GM21529 (cell line): ENCODE data around the gene APBA1.
"Not testable (repeated sequence)": the region's sequence is repeated elsewhere in the genome, so short reads cannot be mapped to it uniquely, and the experiment has no call there.

ENCODE experiments used
- ATAC-seq: cut with Tn5 transposase; IDR thresholded peaks from one replicate; pipeline ENCODE4 v1.9.1; 2021; ENCODE audit not compliant: unreplicated experiment

APBA1 gene

DNA sequence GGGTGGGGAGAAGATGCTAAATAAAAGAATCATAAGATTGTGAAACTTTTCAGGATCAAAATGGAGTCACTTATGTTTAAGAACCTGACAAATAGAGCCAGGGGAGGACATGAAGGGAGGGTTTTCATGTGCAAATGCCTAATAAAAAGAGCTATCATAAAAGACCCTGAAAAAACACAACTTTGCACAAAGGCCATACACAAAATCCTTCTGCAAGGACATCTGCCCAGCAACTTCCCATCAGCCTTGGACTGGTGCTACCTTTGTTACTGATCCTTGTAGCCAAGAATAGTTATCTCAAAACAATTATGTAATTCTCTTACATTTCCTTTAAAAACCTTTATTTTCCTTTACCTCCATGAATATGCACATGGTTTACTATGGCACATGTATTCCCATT lies 63.0 kb downstream of the APBA1 start:
- no peak for ATAC-seq

- ATAC-seq: no peak
Measured at GRCh38 chr9:69606089-69606488, 66.1 kb downstream of the APBA1 start.

DNA sequence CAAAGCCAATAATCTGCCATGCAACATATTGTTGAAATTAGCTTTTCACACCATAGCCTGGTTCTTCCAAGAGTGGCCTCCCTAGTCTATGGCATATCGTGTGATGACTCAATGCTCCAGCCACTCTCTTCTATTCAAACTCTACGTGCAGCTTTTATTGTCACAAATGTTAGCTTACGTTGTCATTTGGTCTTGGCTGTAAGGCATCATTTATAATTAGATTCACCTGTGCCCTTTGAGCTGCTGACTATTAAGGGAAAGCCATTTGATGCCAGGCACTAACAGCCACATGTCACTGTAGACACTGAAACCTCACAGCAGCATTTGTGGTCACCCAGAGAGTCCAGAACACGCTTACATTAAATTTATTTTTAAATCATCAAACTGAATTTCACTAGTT lies 66.8 kb downstream of the APBA1 start:
- ATAC-seq: no peak

- ATAC-seq: no peak
Measured at GRCh38 chr9:69604568-69605219, 67.5 kb downstream of the APBA1 start.

- no peak for ATAC-seq
Measured at GRCh38 chr9:69603656-69604055, 68.5 kb downstream of the APBA1 start.

- ATAC-seq: no peak
Measured at GRCh38 chr9:69602773-69603172, 69.4 kb downstream of the APBA1 start.

DNA sequence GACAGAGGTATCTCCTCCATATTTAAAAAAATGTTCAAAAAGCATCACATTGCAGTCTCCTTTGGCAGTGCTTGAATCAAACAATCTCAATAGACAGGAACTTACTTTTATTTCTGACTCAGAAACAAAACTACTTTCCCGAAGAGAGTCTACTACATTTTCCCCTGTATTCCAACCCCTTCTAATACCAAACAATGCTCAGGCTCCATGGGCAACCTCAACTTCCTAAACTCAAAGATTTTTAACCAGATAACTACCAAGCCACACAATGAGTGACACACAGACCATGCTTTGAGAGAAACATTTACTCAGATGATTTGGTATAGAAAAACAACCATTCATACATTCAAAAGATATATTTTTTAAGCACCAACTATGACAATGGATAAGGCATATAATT lies 70.5 kb downstream of the APBA1 start:
- no peak for ATAC-seq

DNA sequence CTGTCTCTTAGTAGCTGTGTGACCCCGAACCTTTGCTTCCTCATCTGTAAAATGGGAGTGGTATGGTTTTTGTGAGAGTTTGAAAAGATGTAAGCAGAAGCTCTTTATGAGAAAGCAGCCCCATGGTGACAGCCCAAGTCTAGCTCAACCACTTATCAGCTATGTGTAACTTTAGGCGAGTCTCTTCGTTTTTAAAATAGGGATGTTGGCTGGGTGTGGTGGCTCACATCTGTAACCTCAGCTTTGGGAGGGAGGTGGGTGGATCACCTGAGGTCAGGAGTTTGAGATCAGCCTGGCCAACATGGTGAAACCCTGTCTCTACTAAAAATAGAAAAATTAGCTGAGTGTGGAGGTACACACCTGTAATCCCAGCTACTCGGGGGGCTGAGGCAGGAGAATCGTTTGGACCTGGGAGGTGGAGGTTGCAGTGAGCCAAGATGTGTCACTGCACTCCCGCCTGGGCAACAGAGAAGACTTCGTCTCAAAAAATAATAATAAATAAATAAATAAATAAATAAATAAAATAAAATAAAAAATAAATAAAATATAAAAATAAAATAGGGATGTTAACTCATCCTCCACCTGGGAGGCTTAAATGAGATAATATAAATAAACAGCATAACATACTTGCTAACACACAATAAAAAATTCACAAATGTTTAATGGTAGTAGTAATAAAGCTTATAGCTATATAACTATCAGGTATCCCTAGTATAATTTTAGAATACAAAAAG lies 71.7 kb downstream of the APBA1 start:
- no peak for ATAC-seq

DNA sequence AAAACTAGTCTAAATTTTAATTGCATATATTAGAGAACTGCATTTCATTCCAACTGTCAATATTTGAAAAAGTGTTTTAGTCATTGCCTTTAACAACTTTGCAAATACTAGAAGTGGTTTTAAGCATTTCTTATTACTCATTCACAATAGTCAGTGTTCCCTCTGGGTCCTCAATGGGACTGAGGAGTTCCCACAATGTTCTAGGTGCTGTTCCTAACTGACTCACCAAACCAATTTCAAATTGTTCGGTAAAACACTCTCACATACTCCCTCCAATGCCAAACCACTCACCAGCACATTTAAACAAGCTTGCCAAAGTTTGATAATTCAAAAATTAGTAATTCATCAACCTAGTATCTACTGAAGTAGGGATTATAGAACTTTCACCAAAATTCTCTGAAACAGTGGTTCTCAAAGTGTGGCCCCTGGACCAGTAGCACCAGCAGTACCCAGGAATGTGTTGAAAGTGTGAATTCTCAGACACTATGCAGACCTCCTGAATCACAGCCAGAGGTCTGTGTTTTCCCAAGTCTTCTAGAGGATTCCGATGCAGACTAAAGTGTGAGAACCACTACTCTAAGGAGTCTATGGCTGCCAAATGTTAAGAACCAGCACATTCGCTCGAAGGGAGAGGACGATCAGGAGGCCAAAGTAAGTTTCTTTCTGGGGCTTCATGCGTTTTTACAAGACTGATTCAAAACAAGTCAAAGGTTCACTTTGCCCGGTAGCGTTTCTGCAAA lies 72.8 kb downstream of the APBA1 start:
- ATAC-seq: no peak

DNA sequence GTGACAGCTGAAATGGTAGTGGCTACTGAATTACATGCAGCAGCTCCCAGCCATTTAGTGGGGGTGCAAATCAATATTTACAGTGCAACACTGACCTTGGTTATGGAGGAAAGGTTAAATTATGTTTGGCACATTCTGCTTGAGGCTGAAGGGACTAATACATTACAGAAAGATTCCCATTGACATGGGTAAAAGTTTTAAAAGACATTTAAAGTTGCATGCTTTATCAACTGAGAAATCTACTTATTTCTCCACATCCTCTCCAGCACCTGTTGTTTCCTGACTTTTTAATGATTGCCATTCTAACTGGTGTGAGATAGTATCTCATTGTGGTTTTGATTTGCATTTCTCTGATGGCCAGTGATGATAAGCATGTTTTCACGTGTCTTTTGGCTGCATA lies 75.3 kb downstream of the APBA1 start:
- ATAC-seq: not testable (repeated sequence)

- ATAC-seq: no peak
Measured at GRCh38 chr9:69594180-69594579, 78.0 kb downstream of the APBA1 start.

- ATAC-seq: no peak
Measured at GRCh38 chr9:69593756-69594155, 78.4 kb downstream of the APBA1 start.

DNA sequence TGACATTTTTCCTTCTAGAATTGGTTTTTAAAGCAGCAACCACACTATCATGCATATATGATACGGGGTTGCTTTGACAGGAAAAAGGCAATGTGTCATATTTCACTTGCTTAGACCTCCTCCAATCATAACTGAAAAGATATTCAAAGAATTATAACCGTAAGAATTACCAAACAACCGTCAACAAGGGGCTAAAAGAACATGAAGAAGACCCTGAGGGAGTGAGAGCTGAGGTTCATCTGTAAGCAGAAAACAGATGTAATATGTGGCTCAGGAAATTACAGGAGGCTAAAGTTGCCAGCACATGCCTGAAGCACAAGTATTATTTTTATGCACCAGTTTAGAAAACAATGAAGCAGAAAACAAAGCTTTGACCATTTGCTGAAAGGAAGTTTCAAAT lies 78.9 kb downstream of the APBA1 start:
- no peak for ATAC-seq

GRCh38 chr9:69590266-69590665 lies 81.9 kb downstream of the APBA1 start:
- ATAC-seq: no peak

DNA sequence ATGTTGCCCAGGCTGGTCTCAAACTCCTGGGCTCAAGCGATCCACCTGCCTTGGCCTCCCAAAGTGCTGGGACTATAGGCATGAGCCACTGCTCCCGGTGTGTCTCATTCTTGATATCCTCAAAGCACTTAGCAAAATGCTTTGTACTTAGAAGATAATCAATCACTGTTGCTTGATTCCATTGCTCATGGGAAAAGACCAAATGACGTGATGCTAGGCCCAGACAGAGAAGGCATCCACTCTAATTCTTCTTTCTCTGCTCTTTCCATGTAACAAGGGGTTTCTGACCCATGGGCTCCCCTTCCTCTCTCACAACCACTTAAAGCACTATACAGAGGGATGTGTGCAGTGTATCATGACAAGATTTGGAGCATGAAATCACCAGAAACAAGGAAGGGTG lies 83.0 kb downstream of the APBA1 start:
- no peak for ATAC-seq

DNA sequence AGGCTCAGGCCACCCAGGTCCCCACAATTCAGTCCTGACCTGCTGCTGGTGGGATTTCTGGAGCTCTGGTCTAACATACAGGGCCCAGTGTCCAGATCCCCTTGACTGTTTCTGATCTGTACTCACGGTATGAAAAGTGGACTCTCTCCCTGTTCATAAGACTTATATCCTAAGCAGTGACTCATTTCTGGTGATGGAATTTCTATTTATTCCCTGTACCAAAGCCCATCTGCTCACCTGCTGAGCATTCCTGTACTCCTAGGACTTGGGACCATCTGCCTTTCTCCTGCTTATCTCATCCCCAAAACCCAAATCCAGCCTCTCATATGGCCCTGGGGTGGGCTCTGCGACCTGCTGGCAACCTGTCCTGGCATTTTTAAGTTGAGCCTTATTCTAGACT lies 86.6 kb downstream of the APBA1 start:
- no peak for ATAC-seq

DNA sequence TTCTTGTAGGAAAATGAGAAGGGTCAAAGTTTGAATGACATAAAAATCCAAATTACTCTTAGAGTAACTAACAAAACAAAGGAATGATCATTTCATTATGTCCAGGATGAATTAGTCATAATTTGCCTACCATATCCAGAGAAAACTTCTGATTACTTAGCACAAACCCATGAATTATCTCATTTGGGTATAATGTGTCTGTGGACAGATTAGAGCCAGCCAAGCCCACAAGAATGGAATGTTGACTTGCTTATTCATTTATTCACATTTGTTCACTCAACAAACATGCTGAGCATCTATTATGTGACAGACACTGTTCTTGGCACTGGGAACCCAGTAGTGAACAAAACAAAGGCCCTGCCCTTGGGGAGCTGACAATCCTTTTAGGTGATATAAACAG lies 87.4 kb downstream of the APBA1 start:
- no peak for ATAC-seq

DNA sequence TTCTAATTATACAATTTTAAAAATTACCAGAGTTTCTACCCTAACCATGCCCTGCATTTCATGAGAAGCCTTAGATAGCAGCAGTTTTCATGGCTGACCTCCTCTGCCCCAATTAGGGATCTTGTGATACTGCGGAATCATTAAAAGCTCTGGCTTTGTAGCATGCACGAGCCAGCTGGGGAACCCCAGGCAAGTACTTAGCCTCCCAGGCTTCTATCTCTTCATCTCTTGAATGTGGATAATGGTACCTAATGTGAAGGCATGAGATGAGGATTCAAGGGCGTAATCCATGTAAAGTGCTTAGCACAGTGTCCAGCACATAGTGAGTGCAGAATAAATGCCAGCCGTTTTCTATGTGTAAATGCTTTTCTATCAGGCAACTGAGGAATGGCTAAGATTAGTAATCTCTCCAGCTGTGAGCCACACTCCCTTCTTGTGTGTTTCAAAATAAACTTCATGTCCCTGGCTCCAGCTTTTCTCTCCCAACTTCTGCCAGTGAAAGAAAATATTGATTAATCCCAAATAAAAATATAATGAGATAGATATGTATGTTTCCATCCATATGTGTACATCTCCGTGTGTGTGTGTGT lies 88.4 kb downstream of the APBA1 start:
- no peak for ATAC-seq

DNA sequence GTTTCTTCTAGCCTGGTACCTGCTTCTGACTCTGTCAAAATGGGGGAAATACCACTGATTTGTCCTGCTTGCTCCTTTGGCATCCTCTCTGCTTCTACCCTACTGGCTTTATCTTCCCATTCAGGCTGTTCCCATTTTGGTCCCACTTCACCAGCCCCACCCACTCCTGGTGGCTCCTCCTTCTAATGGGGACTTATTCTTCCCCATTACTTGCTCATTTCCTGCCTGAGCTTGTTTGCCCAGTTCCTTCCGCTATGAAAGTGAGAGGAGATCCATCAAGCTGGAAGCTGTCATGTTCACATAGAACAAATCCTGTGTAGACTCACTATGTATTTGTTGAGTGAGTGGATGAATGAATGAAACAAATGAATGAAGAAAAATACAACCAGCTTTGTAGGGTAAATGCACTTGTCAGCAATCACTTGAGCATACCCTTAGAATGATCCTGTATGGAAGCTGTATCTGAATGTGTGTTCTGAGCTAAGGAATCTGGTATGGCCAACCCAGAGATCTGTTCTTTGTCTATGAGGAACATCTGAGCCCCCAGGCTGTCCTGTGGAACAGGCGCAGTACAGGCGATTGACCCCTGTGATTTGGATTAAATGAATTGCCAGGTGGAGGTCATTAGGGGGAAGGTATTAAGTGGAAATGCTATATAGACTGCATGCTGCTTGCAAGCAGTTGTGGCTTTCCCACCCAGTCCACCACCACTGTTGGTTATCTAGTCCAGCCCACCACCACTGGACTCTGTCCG lies 89.5 kb downstream of the APBA1 start:
- ATAC-seq: no peak

DNA sequence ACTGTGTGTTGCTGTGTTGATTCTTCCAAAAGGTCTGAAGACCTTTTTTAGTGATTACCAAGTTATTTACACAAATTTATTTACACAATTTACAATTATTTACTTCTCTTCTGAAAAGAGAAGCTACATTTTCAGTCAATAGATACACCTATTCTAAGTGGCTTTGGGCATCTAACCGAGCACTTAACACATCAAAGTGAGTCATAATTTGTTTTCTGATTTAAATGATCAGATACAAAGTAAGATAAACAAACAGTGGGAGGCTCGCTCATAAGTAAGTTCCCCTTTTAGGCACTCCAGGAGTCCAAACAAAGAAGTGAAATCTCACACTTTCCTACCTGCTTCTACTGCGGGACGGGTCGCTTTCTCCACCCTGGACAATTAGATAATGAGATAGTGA lies 90.2 kb downstream of the APBA1 start:
- no peak for ATAC-seq

GRCh38 chr9:69580582-69581214 lies 91.5 kb downstream of the APBA1 start:
- ATAC-seq: no peak
